Common myeloid progenitor, CD34-positive (primary cell): ENCODE measurements around the gene POLE2.
A peak's percentile ranks its signal among the peaks of the same experiment; 100 is the strongest.
"Not testable (repeated sequence)": the region's sequence is repeated elsewhere in the genome, so short reads cannot be mapped to it uniquely, and the experiment has no call there.

ENCODE experiments used
- CTCF ChIA-PET: fragments of 350-600 bp; sonication (Branson Sonifier 250); formaldehyde crosslinking; loops from one replicate; lab custom pipeline; 2021; ENCODE audit warnings: antibody characterized with exemption; lab: Charles Lee
- POLR2A ChIA-PET: fragments of 350-600 bp; sonication (Branson Sonifier 250); formaldehyde crosslinking; loops from one replicate; lab custom pipeline; 2021; ENCODE audit warnings: antibody characterized with exemption; lab: Charles Lee
- DNase-seq, 3 donors: peaks; one replicate each; pipeline versions ENCODE4 v3.0.0 to v3.0.0-alpha.2; 2013
- H3K27ac ChIP-seq, 2 experiments: 1 replicate in 1 of 2; 2 replicates in 1 of 2; pipeline ENCODE4 v1.7.0; 2013; ENCODE audit warnings: inconsistent platforms in 2 of 2, low read length in 2 of 2, mild to moderate bottlenecking in 2 of 2, low read depth in 1 of 2, moderate library complexity in 1 of 2; ENCODE audit not compliant: severe bottlenecking in 2 of 2, insufficient read depth in 1 of 2, poor library complexity in 1 of 2
- H3K27me3 ChIP-seq, 5 experiments: replicated peaks in 2 of 5; 1 replicate in 3 of 5; 2 replicates in 2 of 5; pipeline versions ENCODE4 v1.6.1 to v1.7.0; 2013; ENCODE audit warnings: low read length in 4 of 5, mild to moderate bottlenecking in 2 of 5, moderate library complexity in 2 of 5, inconsistent platforms in 1 of 5; ENCODE audit not compliant: insufficient read depth in 5 of 5, control insufficient read depth in 4 of 5
- H3K36me3 ChIP-seq, 4 experiments: 1 replicate in 2 of 4; 2 replicates in 2 of 4; pipeline versions ENCODE4 v1.6.1 to v1.7.0; 2013; ENCODE audit warnings: low read length in 3 of 4, control low read depth in 1 of 4, mild to moderate bottlenecking in 1 of 4; ENCODE audit not compliant: control insufficient read depth in 4 of 4, insufficient read depth in 4 of 4
- H3K4me1 ChIP-seq, 4 experiments: 1 replicate in 3 of 4; 2 replicates in 1 of 4; pipeline versions ENCODE4 v1.6.1 to v1.7.1; 2013; ENCODE audit warnings: low read length in 3 of 4, mild to moderate bottlenecking in 3 of 4, control low read depth in 1 of 4, inconsistent platforms in 1 of 4, moderate library complexity in 1 of 4; ENCODE audit not compliant: control insufficient read depth in 4 of 4, insufficient read depth in 4 of 4; ENCODE audit errors: control extremely low read depth in 1 of 4
- H3K4me3 ChIP-seq, 7 experiments: 1 replicate in 4 of 7; 2 replicates in 3 of 7; pipeline versions ENCODE4 v1.5.1 to v1.7.0; 2013; ENCODE audit warnings: mild to moderate bottlenecking in 7 of 7, low read length in 6 of 7, moderate library complexity in 6 of 7, inconsistent platforms in 2 of 7, low read depth in 2 of 7, control low read depth in 1 of 7; ENCODE audit not compliant: insufficient read depth in 4 of 7, control insufficient read depth in 1 of 7; ENCODE audit errors: extremely low read depth in 1 of 7
- H3K9me3 ChIP-seq, 5 experiments: 1 replicate in 4 of 5; 2 replicates in 1 of 5; pipeline versions ENCODE4 v1.6.1 to v1.7.1; 2013; ENCODE audit warnings: low read length in 4 of 5, mild to moderate bottlenecking in 2 of 5, inconsistent platforms in 1 of 5, low read depth in 1 of 5, moderate library complexity in 1 of 5; ENCODE audit not compliant: control insufficient read depth in 4 of 5, insufficient read depth in 2 of 5; ENCODE audit errors: control extremely low read depth in 1 of 5
- WGBS: methylation state at CpG from one replicate; pipeline ENCODE4 v1.1.5; 2013; ENCODE audit not compliant: insufficient coverage; 5-methylcytosine and 5-hydroxymethylcytosine counted together

Gene POLE2

GRCh38 chr14:49720744-49721143 lies 32.7 kb upstream of the POLE2 start:
- no peak overlapping the region for H3K27ac ChIP-seq
- peaks cover 0 to 5% (median 0%) of the 10 kb centered on the region in 5 experiments for H3K9me3 ChIP-seq
- DNase-seq = no peak
- H3K4me1 ChIP-seq = no peaks in the 10 kb centered on the region
- no peaks in the 10 kb centered on the region for H3K27me3 ChIP-seq
- ChIA-PET CTCF (no interaction called here), POLR2A (no interaction called here)
- H3K4me3 ChIP-seq = no peak overlapping the region
- peaks cover 0 to 23% (median 2%) of the 10 kb centered on the region in 4 experiments for H3K36me3 ChIP-seq

- H3K9me3 ChIP-seq, H3K4me1 ChIP-seq, H3K4me3 ChIP-seq, DNase-seq, POLR2A ChIA-PET, H3K27ac ChIP-seq, H3K36me3 ChIP-seq, H3K27me3 ChIP-seq: not testable (repeated sequence)
- CTCF ChIA-PET = interaction anchor here (0.9 to 1.3 kb wide), 2 partner anchors 11 to 12 kb away, joined by 3 read pairs; no protein-coding TSS in a partner anchor
- WGBS = 100% methylated on average over 6 of the region's 11 CpGs
Measured at GRCh38 chr14:49710993-49711392, 23.0 kb upstream of the POLE2 start.

GRCh38 chr14:49704471-49704870 lies 16.5 kb upstream of the POLE2 start:
- DNase-seq, H3K4me3 ChIP-seq, POLR2A ChIA-PET, H3K9me3 ChIP-seq, H3K36me3 ChIP-seq, H3K27me3 ChIP-seq, H3K4me1 ChIP-seq: not testable (repeated sequence)
- 88% methylated on average over 1 of the region's 4 CpGs for WGBS
- peak overlapping the region in 1 of 2 experiments; percentile 12 for H3K27ac ChIP-seq
- CTCF ChIA-PET = interaction anchor here (0.9 to 2.3 kb wide), 2 partner anchors 64 to 118 kb away, joined by 4 to 6 read pairs; partner anchors contain the start of genes KLHDC2 and RPS29

- H3K4me1 ChIP-seq = peaks cover 0 to 7% (median 0%) of the 10 kb centered on the region in 4 experiments
- peaks cover 0 to 3% (median 0%) of the 10 kb centered on the region in 5 experiments for H3K9me3 ChIP-seq
- ChIA-PET POLR2A (no interaction called here), CTCF (interaction anchor here (0.9 kb wide), 1 partner anchor 117 kb away, joined by 4 read pairs; the partner anchor contains the start of gene RPS29)
- DNase-seq = peak; percentile 63 to 92 (median 83)
- peak overlapping the region in 1 of 7 experiments; percentile 11 for H3K4me3 ChIP-seq
- peaks cover 0 to 5% (median 0%) of the 10 kb centered on the region in 4 experiments for H3K36me3 ChIP-seq
- H3K27ac ChIP-seq = peak overlapping the region in 1 of 2 experiments; percentile 12
- WGBS = no CpG with 5 or more reads among the region's 3 CpGs
- H3K27me3 ChIP-seq = no peaks in the 10 kb centered on the region
Measured at GRCh38 chr14:49703965-49704364, 16.0 kb upstream of the POLE2 start.

- DNase-seq = no peak
- 83% methylated on average over 2 of the region's 4 CpGs for WGBS
- peaks cover 0 to 7% (median 0%) of the 10 kb centered on the region in 4 experiments for H3K4me1 ChIP-seq
- ChIA-PET POLR2A (interaction anchor here (0.9 kb wide), 1 partner anchor 9 kb away, joined by 3 read pairs; the partner anchor contains the start of gene KLHDC1), CTCF (interaction anchor here (0.9 kb wide), 1 partner anchor 70 kb away, joined by 4 read pairs; no protein-coding TSS in a partner anchor)
- no peak overlapping the region for H3K4me3 ChIP-seq
- H3K27ac ChIP-seq = no peak overlapping the region
- H3K36me3 ChIP-seq = peaks cover 0 to 5% (median 0%) of the 10 kb centered on the region in 4 experiments
- H3K27me3 ChIP-seq = no peaks in the 10 kb centered on the region
- peaks cover 0 to 3% (median 0%) of the 10 kb centered on the region in 5 experiments for H3K9me3 ChIP-seq
Measured at GRCh38 chr14:49702725-49703124, 14.7 kb upstream of the POLE2 start.

- CTCF ChIA-PET = interaction anchor here (0.6 to 1.2 kb wide), 3 partner anchors 61 to 94 kb away, joined by 3 to 4 read pairs (median 4); no protein-coding TSS in a partner anchor
Measured at GRCh38 chr14:49693735-49694124, 5.7 kb upstream of the POLE2 start.

More at GRCh38 chr14:49693735-49694124, 5.7 kb upstream of the POLE2 start:
- H3K27me3 ChIP-seq, DNase-seq, H3K9me3 ChIP-seq, H3K36me3 ChIP-seq: not testable (repeated sequence)
- Histone ChIP-seq H3K4me3 (peak overlapping the region in 6 of 7 experiments; percentile 77 to 91 (median 84)), H3K4me1 (peaks cover 3 to 20% (median 11%) of the 10 kb centered on the region in 4 experiments), H3K27ac (peak overlapping the region in 1 of 2 experiments; percentile 87)
- POLR2A ChIA-PET = interaction anchor here (0.9 to 1.2 kb wide), 2 partner anchors 9 to 60 kb away, joined by 3 read pairs; no protein-coding TSS in a partner anchor
- WGBS = 5% methylated on average over 8 of the region's 13 CpGs
